HCT116 (cell line): Measurements from ENCODE around the gene RPL21.

Source experiments
- CBX3 ChIP-seq: IDR thresholded peaks from 2 replicates; pipeline ENCODE4 v1.6.1; 2012; ENCODE audit warnings: low read depth
- CTCF ChIP-seq, 3 experiments: fragments of 200-600 bp in 1 of 3; sonication (generic) in 1 of 3; IDR thresholded peaks in 2 of 3; conservative IDR thresholded peaks in 1 of 3; 2 replicates each; pipeline ENCODE4 v1.5.1; 2012 to 2017; ENCODE audit warnings: low read depth in 2 of 3, low read length in 2 of 3, antibody characterized with exemption in 1 of 3, borderline replicate concordance in 1 of 3, control low read depth in 1 of 3, mild to moderate bottlenecking in 1 of 3, mixed read lengths in 1 of 3, mixed run types in 1 of 3, moderate library complexity in 1 of 3; ENCODE audit not compliant: insufficient read depth in 1 of 3
- EZH2phosphoT487 ChIP-seq: fragments of 200-600 bp; IDR thresholded peaks from 2 replicates; pipeline ENCODE4 v1.6.1; 2018; ENCODE audit warnings: antibody characterized with exemption, borderline replicate concordance
- POLR2A ChIP-seq: IDR thresholded peaks from 2 replicates; pipeline ENCODE4 v1.7.0; 2011; ENCODE audit warnings: borderline replicate concordance; ENCODE audit not compliant: insufficient read depth, insufficient read length; ENCODE audit errors: extremely low read depth
- POLR2AphosphoS5 ChIP-seq: IDR thresholded peaks from 2 replicates; pipeline ENCODE4 v1.6.1; 2011; ENCODE audit warnings: mild to moderate bottlenecking, low read depth, low read length, moderate library complexity
- SP1 ChIP-seq: IDR thresholded peaks from 2 replicates; pipeline ENCODE4 v1.6.1; 2012; ENCODE audit warnings: low read depth
- YY1 ChIP-seq: IDR thresholded peaks from 2 replicates; pipeline ENCODE4 v1.6.1; 2011; ENCODE audit warnings: low read length, low read depth, moderate library complexity, mild to moderate bottlenecking; ENCODE audit not compliant: insufficient replicate concordance; ENCODE audit errors: extremely low read depth
- ZFX ChIP-seq: fragments of 450-650 bp; IDR thresholded peaks from 2 replicates; pipeline ENCODE4 v1.6.1; 2017
- ZNF274 ChIP-seq: fragments of 200-500 bp; sonication (Bioruptor generic); IDR thresholded peaks from 2 replicates; pipeline ENCODE4 v1.6.1; 2014; ENCODE audit warnings: mild to moderate bottlenecking, low read depth, low read length, inconsistent platforms
- TF ChIP-seq, protein P1 (sequence below): IDR thresholded peaks from 2 replicates; pipeline ENCODE4 v1.6.1; 2012

DNA sequence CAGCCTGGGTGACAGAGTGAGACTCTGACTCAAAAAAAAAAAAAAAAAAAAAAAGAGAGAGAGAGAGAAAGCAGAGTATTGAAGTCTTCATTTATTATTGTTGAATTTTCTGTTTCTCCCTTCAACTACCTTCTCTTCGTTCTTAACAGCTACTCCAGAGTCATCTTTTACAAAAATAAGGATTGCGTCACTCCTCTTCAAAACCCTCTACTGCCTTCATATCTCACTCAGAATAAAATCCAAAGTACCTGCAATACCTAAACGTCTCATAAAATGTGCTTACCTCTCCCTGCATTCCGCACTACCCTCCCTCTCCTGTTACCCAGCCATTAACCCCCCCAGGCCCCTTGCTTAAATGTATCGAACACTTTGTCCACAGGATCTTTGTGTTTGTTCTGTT is 17.4 kb upstream of the RPL21 start:
- no peak for TF ChIP-seq CTCF (IDR thresholded peaks at IDR 0.05 in 2 of 3, conservative IDR thresholded peaks at IDR 0.05 in 1 of 3; ENCODE audit: borderline replicate concordance in 1 of 3, insufficient read depth in 1 of 3, low read depth in 2 of 3, low read length in 2 of 3)
- TF ChIP-seq SP1, result no peak
- TF ChIP-seq, protein P1, sequence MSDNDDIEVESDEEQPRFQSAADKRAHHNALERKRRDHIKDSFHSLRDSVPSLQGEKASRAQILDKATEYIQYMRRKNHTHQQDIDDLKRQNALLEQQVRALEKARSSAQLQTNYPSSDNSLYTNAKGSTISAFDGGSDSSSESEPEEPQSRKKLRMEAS, result no peak
- no peak for TF ChIP-seq POLR2AphosphoS5
- TF ChIP-seq ZFX, result no peak
- TF ChIP-seq CBX3, result no peak
- no peak for TF ChIP-seq YY1
- no peak for TF ChIP-seq ZNF274
- no peak for TF ChIP-seq POLR2A
- no peak for TF ChIP-seq EZH2phosphoT487
